Ovary (tissue), 3 donors: ENCODE data around the gene SLC44A4.

Source experiments
- EP300 ChIP-seq: sonication (generic); formaldehyde crosslinking; IDR thresholded peaks from one replicate; pipeline ENCODE4 v1.6.1; 2017; ENCODE audit warnings: antibody characterized with exemption
- POLR2A ChIP-seq: fragments of 450-650 bp; IDR thresholded peaks from one replicate; pipeline ENCODE4 v1.6.1; 2017; ENCODE audit warnings: antibody characterized with exemption, mild to moderate bottlenecking, moderate library complexity
- TF ChIP-seq, protein P1 (sequence below), 3 donors: fragments of 450-650 bp in 2 of 3; fragments of 200-600 bp in 1 of 3; IDR thresholded peaks; one replicate each; pipeline versions ENCODE4 v1.5.1 to v1.8.0; 2016 to 2022; ENCODE audit warnings: antibody characterized with exemption in 3 of 3, mild to moderate bottlenecking in 1 of 3
- donor health status: DM: no; HTN: no; CAD: no.

DNA sequence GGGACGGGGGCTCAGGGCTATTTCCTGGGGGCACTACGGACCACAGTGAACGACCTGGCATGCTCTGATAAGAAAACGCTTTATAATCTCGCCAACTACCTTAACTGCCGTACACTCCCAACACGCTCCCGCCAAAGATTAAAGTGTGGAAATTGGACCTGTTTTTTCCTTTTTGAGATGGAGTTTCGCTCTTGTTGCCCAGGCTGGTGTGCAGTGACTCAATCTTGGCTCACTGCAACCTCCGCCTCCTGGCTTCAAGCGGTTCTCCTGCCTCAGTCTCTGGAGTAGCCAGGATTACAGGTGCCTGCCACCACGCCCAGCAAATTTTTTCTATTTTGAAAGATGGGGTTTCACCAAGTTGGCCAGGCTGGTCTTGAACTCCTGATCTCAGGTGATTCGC is 346 bp upstream of the SLC44A4 start:
- TF ChIP-seq POLR2A, result no peak
- TF ChIP-seq, protein P1, sequence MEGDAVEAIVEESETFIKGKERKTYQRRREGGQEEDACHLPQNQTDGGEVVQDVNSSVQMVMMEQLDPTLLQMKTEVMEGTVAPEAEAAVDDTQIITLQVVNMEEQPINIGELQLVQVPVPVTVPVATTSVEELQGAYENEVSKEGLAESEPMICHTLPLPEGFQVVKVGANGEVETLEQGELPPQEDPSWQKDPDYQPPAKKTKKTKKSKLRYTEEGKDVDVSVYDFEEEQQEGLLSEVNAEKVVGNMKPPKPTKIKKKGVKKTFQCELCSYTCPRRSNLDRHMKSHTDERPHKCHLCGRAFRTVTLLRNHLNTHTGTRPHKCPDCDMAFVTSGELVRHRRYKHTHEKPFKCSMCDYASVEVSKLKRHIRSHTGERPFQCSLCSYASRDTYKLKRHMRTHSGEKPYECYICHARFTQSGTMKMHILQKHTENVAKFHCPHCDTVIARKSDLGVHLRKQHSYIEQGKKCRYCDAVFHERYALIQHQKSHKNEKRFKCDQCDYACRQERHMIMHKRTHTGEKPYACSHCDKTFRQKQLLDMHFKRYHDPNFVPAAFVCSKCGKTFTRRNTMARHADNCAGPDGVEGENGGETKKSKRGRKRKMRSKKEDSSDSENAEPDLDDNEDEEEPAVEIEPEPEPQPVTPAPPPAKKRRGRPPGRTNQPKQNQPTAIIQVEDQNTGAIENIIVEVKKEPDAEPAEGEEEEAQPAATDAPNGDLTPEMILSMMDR (IDR thresholded peaks at IDR 0.05), result no peak
- no peak for TF ChIP-seq EP300
